K562 (cell line): ENCODE data around the gene C19orf85. TPM values are rescaled to one million over a fixed set of nuclear protein-coding genes. Genes with fewer than 3 reads are reported as not detected.

ENCODE experiments used
- BRCA1 ChIP-seq, 2 experiments: fragments of 450-650 bp in 1 of 2; sonication (generic) in 1 of 2; formaldehyde crosslinking in 1 of 2; IDR thresholded peaks; 2 replicates each; pipeline versions ENCODE4 v1.5.0 to v1.6.1; 2017 to 2020; ENCODE audit warnings: mild to moderate bottlenecking in 1 of 2, missing genetic modification reagents in 1 of 2
- ELF4 ChIP-seq: fragments of 450-650 bp; formaldehyde crosslinking; IDR thresholded peaks from 2 replicates; pipeline ENCODE4 v1.4.0; 2022; ENCODE audit warnings: missing genetic modification characterization
- MECOM ChIP-seq: fragments of 250-450 bp; sonication (Bioruptor Pico); IDR thresholded peaks from 2 replicates; pipeline ENCODE4 v1.8.0; 2022; ENCODE audit warnings: inconsistent platforms
- POLR2A ChIP-seq: fragments of 450-650 bp; conservative IDR thresholded peaks from 2 replicates; pipeline ENCODE4 v1.6.1; 2016
- POLR2G ChIP-seq: fragments of 200-400 bp; formaldehyde crosslinking; IDR thresholded peaks from 2 replicates; pipeline ENCODE4 v1.6.1; 2017; ENCODE audit warnings: low read depth, mild to moderate bottlenecking, antibody characterized with exemption, low read length, moderate library complexity
- RBFOX2 ChIP-seq: fragments of 200-400 bp; formaldehyde crosslinking; IDR thresholded peaks from 2 replicates; pipeline ENCODE4 v1.6.1; 2017; ENCODE audit warnings: low read depth, mild to moderate bottlenecking, low read length, moderate library complexity
- RBM22 ChIP-seq: fragments of 200-400 bp; formaldehyde crosslinking; IDR thresholded peaks from 2 replicates; pipeline ENCODE4 v1.6.1; 2018; ENCODE audit warnings: low read length, low read depth; ENCODE audit not compliant: poor library complexity, severe bottlenecking
- TAF1 ChIP-seq: IDR thresholded peaks from 2 replicates; pipeline ENCODE4 v1.6.1; 2011; ENCODE audit warnings: mild to moderate bottlenecking, low read length, moderate library complexity; ENCODE audit not compliant: insufficient read depth, control insufficient read depth, severe bottlenecking; ENCODE audit errors: extremely low read depth
- ZC3H11A ChIP-seq: IDR thresholded peaks from 2 replicates; pipeline ENCODE4 v1.6.1; 2012; ENCODE audit warnings: low read depth, low read length, improper control_type of control experiment
- ZNF133 ChIP-seq: fragments of 250-450 bp; sonication (Bioruptor Pico); IDR thresholded peaks from 2 replicates; pipeline ENCODE4 v1.4.0; 2020; ENCODE audit warnings: mild to moderate bottlenecking
- ZNF143 ChIP-seq: sonication (generic); formaldehyde crosslinking; IDR thresholded peaks from 2 replicates; pipeline ENCODE4 v1.9.0; 2022; ENCODE audit warnings: mild to moderate bottlenecking, missing genetic modification reagents
- ZNF444 ChIP-seq: fragments of 250-450 bp; sonication (Bioruptor Pico); IDR thresholded peaks from 2 replicates; pipeline ENCODE4 v1.4.0; 2020; ENCODE audit warnings: mild to moderate bottlenecking, moderate library complexity
- ZNF77 ChIP-seq: fragments of 250-450 bp; sonication (Bioruptor Pico); IDR thresholded peaks from 2 replicates; pipeline ENCODE4 v1.5.0; 2020
- polyA plus RNA-seq, 8 experiments: library from polyadenylated mRNA; depleted of rRNA in 4 of 8; stranded (reverse) in 5 of 8; unstranded in 3 of 8; fragments of >200 nt; fragmentation: Nextera tagmentation in 2 of 8; fragmentation: Illumina TruSeq in 1 of 8; extraction: Ambion mirVana in 2 of 8; extraction: Trizol in 1 of 8; gene quantifications; 2 replicates each; pipeline versions ENCODE4 v1.2.1 to v1.2.3, GENCODE V29; 2011 to 2014; ENCODE audit warnings: inconsistent platforms in 1 of 8, missing spikeins in 1 of 8
- total RNA-seq, 7 experiments: library from RNA; depleted of rRNA in 6 of 7; stranded (reverse); fragments of >200 nt in 6 of 7; fragmentation: Illumina TruSeq in 2 of 7; extraction: Trizol in 2 of 7; gene quantifications; 2 replicates each; pipeline versions ENCODE4 v1.2.1 to v1.2.3, GENCODE V29; 2011 to 2021; ENCODE audit warnings: low replicate concordance in 1 of 7
- TF ChIP-seq, protein P1 (sequence below): fragments of 450-650 bp; IDR thresholded peaks from 2 replicates; pipeline ENCODE4 v1.6.1; 2016; ENCODE audit warnings: missing biosample characterization, missing genetic modification characterization
- TF ChIP-seq, protein P2 (sequence below), 2 experiments: fragments of 450-650 bp in 1 of 2; sonication (generic) in 1 of 2; formaldehyde crosslinking in 1 of 2; IDR thresholded peaks; 2 replicates each; pipeline versions ENCODE4 v1.7.1 to v1.9.0; 2016 to 2022; ENCODE audit warnings: inconsistent platforms in 1 of 2, mild to moderate bottlenecking in 1 of 2, missing genetic modification reagents in 1 of 2
- TF ChIP-seq, protein P3 (sequence below): sonication (generic); formaldehyde crosslinking; IDR thresholded peaks from 2 replicates; pipeline ENCODE4 v1.8.0; 2023; ENCODE audit warnings: mild to moderate bottlenecking, missing genetic modification reagents

The C19orf85 gene
- total and polyA plus RNA-seq, 9 of the 15 experiments (the other 6 are each of a cell fraction or from before 2014, with no cell fraction given), result not detected

DNA sequence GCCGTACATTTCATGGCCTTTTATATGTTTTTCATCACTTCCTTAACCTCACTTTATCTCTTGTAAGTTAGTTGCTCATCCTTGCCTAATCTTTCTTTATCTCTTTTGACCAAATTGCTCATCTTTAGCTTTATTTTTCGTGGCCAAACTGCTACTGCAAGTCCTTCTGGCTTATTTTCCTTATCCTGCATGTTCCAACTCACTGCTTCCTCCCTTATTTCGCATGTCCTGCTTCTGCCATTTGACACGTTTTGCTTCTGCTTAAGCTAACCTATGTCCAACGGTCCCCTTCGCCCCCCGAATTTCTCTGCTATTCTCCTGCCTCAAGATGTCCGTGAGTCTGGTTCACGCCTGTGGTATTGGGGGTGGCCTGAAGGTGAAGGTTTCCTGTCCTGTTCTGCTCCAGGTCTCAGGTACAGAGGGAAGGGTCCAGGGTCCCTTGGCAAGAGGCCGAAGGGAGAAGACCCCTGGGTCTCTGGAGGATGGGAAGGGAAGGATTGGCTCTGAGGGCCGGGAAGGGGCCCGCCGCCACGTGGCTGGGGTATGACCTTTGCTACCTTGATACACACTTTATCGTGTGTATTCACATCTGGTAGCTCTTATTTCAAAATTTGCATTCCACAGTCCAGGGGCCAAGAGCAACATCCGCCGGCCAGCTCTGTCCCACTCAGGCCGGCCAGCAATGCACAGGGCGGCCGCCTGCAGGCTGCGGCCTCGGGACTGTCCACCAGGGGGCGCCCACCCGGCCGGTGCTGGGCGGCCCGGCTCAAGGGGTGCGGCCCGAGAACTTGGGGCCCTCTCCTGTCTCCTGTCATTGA is 2.9 kb upstream of the C19orf85 start (continued):
- TF ChIP-seq MECOM (CRISPR knock-in tag) (peak; percentile 100), ZNF133 (no peak), ZNF143 (CRISPR knock-in tag) (no peak), BRCA1 (IDR thresholded peaks at IDR 0.05) (no peak), BRCA1 (CRISPR knock-in tag; IDR thresholded peaks at IDR 0.05) (no peak), RBM22 (no peak), ZNF77 (CRISPR knock-in tag) (no peak), ZNF444 (CRISPR knock-in tag) (no peak), POLR2G (peak; percentile 84), POLR2A (no peak; the same call in 1 of the 2 replicates), ELF4 (CRISPR knock-in tag) (peak; percentile 81; the same call in 1 of the 2 replicates), RBFOX2 (peak; percentile 92), TAF1 (peak; percentile 49), ZC3H11A (no peak)
- TF ChIP-seq, protein P1, sequence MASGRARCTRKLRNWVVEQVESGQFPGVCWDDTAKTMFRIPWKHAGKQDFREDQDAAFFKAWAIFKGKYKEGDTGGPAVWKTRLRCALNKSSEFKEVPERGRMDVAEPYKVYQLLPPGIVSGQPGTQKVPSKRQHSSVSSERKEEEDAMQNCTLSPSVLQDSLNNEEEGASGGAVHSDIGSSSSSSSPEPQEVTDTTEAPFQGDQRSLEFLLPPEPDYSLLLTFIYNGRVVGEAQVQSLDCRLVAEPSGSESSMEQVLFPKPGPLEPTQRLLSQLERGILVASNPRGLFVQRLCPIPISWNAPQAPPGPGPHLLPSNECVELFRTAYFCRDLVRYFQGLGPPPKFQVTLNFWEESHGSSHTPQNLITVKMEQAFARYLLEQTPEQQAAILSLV (tag), result no peak
- TF ChIP-seq, protein P2, sequence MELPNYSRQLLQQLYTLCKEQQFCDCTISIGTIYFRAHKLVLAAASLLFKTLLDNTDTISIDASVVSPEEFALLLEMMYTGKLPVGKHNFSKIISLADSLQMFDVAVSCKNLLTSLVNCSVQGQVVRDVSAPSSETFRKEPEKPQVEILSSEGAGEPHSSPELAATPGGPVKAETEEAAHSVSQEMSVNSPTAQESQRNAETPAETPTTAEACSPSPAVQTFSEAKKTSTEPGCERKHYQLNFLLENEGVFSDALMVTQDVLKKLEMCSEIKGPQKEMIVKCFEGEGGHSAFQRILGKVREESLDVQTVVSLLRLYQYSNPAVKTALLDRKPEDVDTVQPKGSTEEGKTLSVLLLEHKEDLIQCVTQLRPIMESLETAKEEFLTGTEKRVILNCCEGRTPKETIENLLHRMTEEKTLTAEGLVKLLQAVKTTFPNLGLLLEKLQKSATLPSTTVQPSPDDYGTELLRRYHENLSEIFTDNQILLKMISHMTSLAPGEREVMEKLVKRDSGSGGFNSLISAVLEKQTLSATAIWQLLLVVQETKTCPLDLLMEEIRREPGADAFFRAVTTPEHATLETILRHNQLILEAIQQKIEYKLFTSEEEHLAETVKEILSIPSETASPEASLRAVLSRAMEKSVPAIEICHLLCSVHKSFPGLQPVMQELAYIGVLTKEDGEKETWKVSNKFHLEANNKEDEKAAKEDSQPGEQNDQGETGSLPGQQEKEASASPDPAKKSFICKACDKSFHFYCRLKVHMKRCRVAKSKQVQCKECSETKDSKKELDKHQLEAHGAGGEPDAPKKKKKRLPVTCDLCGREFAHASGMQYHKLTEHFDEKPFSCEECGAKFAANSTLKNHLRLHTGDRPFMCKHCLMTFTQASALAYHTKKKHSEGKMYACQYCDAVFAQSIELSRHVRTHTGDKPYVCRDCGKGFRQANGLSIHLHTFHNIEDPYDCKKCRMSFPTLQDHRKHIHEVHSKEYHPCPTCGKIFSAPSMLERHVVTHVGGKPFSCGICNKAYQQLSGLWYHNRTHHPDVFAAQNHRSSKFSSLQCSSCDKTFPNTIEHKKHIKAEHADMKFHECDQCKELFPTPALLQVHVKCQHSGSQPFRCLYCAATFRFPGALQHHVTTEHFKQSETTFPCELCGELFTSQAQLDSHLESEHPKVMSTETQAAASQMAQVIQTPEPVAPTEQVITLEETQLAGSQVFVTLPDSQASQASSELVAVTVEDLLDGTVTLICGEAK (IDR thresholded peaks at IDR 0.05), result peak; percentile 61
- TF ChIP-seq, protein P2 (CRISPR knock-in tag; IDR thresholded peaks at IDR 0.05), result no peak
- TF ChIP-seq, protein P3, sequence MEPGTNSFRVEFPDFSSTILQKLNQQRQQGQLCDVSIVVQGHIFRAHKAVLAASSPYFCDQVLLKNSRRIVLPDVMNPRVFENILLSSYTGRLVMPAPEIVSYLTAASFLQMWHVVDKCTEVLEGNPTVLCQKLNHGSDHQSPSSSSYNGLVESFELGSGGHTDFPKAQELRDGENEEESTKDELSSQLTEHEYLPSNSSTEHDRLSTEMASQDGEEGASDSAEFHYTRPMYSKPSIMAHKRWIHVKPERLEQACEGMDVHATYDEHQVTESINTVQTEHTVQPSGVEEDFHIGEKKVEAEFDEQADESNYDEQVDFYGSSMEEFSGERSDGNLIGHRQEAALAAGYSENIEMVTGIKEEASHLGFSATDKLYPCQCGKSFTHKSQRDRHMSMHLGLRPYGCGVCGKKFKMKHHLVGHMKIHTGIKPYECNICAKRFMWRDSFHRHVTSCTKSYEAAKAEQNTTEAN (CRISPR knock-in tag), result peak; percentile 61
